Measurements from ENCODE around the gene LRRTM3.

LRRTM3 gene

DNA sequence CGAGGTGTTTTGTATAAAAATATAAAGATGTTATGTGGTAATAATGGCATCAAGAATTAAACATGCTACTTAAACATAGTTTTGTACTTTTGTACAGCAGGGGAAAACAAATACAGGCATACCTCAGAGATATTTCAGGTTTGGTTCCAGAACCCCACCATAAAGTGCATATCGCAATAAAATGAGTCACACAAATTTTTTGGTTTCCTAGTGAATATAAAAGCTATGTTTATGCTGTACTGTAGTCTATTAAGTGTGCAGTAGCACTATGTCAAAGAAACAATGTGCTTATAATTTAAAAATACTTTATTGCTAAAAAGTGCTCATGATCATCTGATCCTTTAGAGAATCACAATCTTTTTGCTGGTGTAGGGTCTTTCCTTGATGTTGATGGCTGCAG lies 17.8 kb downstream of the LRRTM3 start:
- ChIA-PET POLR2A (no interaction called here), CTCF (no interaction called here)
- no peaks in the 10 kb centered on the region for H3K36me3 ChIP-seq (ENCODE audit: control insufficient read depth in 2 of 2, insufficient read depth in 1 of 2, low read length in 2 of 2)
- no peaks in the 10 kb centered on the region for H3K9me3 ChIP-seq (ENCODE audit: control insufficient read depth, insufficient read depth, low read depth, low read length)
- TF ChIP-seq, protein P1, sequence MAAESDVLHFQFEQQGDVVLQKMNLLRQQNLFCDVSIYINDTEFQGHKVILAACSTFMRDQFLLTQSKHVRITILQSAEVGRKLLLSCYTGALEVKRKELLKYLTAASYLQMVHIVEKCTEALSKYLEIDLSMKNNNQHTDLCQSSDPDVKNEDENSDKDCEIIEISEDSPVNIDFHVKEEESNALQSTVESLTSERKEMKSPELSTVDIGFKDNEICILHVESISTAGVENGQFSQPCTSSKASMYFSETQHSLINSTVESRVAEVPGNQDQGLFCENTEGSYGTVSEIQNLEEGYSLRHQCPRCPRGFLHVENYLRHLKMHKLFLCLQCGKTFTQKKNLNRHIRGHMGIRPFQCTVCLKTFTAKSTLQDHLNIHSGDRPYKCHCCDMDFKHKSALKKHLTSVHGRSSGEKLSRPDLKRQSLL (tag by site-specific recombination; IDR thresholded peaks at IDR 0.05), result no peak
- no peak overlapping the region for H3K27ac ChIP-seq (ENCODE audit: extremely low read depth, low read depth, low read length)
- H3K4me1 ChIP-seq (ENCODE audit: control insufficient read depth, insufficient read depth, low read length), result peaks cover 7% of the 10 kb centered on the region; the same call in 1 of the 2 replicates
- H3K4me3 ChIP-seq (ENCODE audit: low read depth, low read length), result no peak overlapping the region

DNA sequence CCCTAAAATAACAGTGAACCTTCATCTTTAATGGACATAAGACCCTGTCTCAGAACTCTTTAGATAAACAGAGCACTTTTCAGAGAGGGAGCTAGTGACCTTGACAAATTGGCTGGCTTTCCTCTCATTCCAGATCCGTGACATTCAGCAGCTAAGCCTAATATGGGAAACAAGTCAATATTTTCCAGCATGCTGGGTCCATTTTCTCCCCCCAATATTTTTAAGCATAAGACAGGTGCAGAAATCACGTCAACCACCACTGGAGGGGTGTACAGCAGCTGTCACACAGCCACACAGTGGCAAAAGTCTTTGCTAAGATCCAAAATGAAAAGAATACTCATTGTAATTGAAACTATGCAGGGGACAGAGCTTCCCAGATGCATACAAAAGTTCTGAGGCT lies 26.1 kb downstream of the LRRTM3 start:
- ChIA-PET POLR2A (no interaction called here), CTCF (no interaction called here)
- H3K4me1 ChIP-seq (ENCODE audit: control insufficient read depth, insufficient read depth, low read length), result no peaks in the 10 kb centered on the region
- no peak overlapping the region for H3K27ac ChIP-seq (ENCODE audit: extremely low read depth, low read depth, low read length)
- H3K36me3 ChIP-seq (ENCODE audit: control insufficient read depth in 2 of 2, insufficient read depth in 1 of 2, low read length in 2 of 2), result no peaks in the 10 kb centered on the region
- H3K4me3 ChIP-seq (ENCODE audit: low read depth, low read length), result no peak overlapping the region
- no peaks in the 10 kb centered on the region for H3K9me3 ChIP-seq (ENCODE audit: control insufficient read depth, insufficient read depth, low read depth, low read length)
- no peak for TF ChIP-seq ZNF174 (tag by site-specific recombination; IDR thresholded peaks at IDR 0.05)
- no peak for TF ChIP-seq ZNF211 (tag by site-specific recombination; IDR thresholded peaks at IDR 0.05; ENCODE audit: low read depth)
- TF ChIP-seq ZNF664 (tag by site-specific recombination; IDR thresholded peaks at IDR 0.05), result no peak
- TF ChIP-seq ZNF629 (tag by site-specific recombination; IDR thresholded peaks at IDR 0.05), result no peak
- TF ChIP-seq OSR2 (tag by site-specific recombination; IDR thresholded peaks at IDR 0.05), result no peak
- TF ChIP-seq, protein P2, sequence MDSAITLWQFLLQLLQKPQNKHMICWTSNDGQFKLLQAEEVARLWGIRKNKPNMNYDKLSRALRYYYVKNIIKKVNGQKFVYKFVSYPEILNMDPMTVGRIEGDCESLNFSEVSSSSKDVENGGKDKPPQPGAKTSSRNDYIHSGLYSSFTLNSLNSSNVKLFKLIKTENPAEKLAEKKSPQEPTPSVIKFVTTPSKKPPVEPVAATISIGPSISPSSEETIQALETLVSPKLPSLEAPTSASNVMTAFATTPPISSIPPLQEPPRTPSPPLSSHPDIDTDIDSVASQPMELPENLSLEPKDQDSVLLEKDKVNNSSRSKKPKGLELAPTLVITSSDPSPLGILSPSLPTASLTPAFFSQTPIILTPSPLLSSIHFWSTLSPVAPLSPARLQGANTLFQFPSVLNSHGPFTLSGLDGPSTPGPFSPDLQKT (IDR thresholded peaks at IDR 0.05; ENCODE audit: borderline replicate concordance, low read depth, low read length), result no peak
- no peak for TF ChIP-seq ZBTB17 (tag by site-specific recombination; IDR thresholded peaks at IDR 0.05)
- TF ChIP-seq, protein P3, sequence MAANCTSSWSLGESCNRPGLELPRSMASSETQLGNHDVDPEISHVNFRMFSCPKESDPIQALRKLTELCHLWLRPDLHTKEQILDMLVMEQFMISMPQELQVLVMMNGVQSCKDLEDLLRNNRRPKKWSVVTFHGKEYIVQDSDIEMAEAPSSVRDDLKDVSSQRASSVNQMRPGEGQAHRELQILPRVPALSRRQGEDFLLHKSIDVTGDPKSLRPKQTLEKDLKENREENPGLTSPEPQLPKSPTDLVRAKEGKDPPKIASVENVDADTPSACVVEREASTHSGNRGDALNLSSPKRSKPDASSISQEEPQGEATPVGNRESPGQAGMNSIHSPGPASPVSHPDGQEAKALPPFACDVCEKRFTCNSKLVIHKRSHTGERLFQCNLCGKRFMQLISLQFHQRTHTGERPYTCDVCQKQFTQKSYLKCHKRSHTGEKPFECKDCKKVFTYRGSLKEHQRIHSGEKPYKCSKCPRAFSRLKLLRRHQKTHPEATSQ (tag by site-specific recombination; IDR thresholded peaks at IDR 0.05), result no peak
- TF ChIP-seq GLIS2 (tag by site-specific recombination; IDR thresholded peaks at IDR 0.05), result no peak
- TF ChIP-seq ZSCAN23 (tag by site-specific recombination; IDR thresholded peaks at IDR 0.05), result no peak
- TF ChIP-seq, protein P4, sequence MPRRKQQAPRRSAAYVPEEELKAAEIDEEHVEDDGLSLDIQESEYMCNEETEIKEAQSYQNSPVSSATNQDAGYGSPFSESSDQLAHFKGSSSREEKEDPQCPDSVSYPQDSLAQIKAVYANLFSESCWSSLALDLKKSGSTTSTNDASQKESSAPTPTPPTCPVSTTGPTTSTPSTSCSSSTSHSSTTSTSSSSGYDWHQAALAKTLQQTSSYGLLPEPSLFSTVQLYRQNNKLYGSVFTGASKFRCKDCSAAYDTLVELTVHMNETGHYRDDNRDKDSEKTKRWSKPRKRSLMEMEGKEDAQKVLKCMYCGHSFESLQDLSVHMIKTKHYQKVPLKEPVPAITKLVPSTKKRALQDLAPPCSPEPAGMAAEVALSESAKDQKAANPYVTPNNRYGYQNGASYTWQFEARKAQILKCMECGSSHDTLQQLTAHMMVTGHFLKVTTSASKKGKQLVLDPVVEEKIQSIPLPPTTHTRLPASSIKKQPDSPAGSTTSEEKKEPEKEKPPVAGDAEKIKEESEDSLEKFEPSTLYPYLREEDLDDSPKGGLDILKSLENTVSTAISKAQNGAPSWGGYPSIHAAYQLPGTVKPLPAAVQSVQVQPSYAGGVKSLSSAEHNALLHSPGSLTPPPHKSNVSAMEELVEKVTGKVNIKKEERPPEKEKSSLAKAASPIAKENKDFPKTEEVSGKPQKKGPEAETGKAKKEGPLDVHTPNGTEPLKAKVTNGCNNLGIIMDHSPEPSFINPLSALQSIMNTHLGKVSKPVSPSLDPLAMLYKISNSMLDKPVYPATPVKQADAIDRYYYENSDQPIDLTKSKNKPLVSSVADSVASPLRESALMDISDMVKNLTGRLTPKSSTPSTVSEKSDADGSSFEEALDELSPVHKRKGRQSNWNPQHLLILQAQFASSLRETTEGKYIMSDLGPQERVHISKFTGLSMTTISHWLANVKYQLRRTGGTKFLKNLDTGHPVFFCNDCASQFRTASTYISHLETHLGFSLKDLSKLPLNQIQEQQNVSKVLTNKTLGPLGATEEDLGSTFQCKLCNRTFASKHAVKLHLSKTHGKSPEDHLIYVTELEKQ (tag by site-specific recombination; IDR thresholded peaks at IDR 0.05; ENCODE audit: borderline replicate concordance), result no peak
- TF ChIP-seq ZNF266 (tag by site-specific recombination; IDR thresholded peaks at IDR 0.05; ENCODE audit: low read depth), result no peak
- TF ChIP-seq ZNF2 (tag by site-specific recombination; IDR thresholded peaks at IDR 0.05), result no peak
- TF ChIP-seq, protein P5, sequence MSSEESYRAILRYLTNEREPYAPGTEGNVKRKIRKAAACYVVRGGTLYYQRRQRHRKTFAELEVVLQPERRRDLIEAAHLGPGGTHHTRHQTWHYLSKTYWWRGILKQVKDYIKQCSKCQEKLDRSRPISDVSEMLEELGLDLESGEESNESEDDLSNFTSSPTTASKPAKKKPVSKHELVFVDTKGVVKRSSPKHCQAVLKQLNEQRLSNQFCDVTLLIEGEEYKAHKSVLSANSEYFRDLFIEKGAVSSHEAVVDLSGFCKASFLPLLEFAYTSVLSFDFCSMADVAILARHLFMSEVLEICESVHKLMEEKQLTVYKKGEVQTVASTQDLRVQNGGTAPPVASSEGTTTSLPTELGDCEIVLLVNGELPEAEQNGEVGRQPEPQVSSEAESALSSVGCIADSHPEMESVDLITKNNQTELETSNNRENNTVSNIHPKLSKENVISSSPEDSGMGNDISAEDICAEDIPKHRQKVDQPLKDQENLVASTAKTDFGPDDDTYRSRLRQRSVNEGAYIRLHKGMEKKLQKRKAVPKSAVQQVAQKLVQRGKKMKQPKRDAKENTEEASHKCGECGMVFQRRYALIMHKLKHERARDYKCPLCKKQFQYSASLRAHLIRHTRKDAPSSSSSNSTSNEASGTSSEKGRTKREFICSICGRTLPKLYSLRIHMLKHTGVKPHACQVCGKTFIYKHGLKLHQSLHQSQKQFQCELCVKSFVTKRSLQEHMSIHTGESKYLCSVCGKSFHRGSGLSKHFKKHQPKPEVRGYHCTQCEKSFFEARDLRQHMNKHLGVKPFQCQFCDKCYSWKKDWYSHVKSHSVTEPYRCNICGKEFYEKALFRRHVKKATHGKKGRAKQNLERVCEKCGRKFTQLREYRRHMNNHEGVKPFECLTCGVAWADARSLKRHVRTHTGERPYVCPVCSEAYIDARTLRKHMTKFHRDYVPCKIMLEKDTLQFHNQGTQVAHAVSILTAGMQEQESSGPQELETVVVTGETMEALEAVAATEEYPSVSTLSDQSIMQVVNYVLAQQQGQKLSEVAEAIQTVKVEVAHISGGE (tag by site-specific recombination; conservative IDR thresholded peaks at IDR 0.05; ENCODE audit: low read depth), result no peak
- TF ChIP-seq ZNF843 (tag by site-specific recombination; IDR thresholded peaks at IDR 0.05), result no peak

All from HEK293 (cell line).